HEK293 (cell line): ENCODE measurements around the gene NUP58.

Source experiments
- ATF2 ChIP-seq: fragments of 450-650 bp; formaldehyde crosslinking; IDR thresholded peaks from 2 replicates; pipeline ENCODE4 v1.5.1; 2016; ENCODE audit warnings: missing biosample characterization, missing genetic modification characterization, low read depth
- CTCF ChIP-seq: fragments of 450-650 bp; formaldehyde crosslinking; IDR thresholded peaks from 2 replicates; pipeline ENCODE4 v1.5.1; 2016; ENCODE audit warnings: missing biosample characterization, missing genetic modification characterization
- SP3 ChIP-seq: fragments of 450-650 bp; formaldehyde crosslinking; IDR thresholded peaks from 2 replicates; pipeline ENCODE4 v1.5.1; 2016; ENCODE audit warnings: missing biosample characterization, missing genetic modification characterization
- WT1 ChIP-seq: fragments of 450-650 bp; formaldehyde crosslinking; IDR thresholded peaks from 2 replicates; pipeline ENCODE4 v1.5.1; 2016; ENCODE audit warnings: missing biosample characterization, missing genetic modification characterization
- ZNF140 ChIP-seq: fragments of 450-650 bp; formaldehyde crosslinking; IDR thresholded peaks from 2 replicates; pipeline ENCODE4 v1.5.1; 2016; ENCODE audit warnings: missing biosample characterization, missing genetic modification characterization
- ZNF175 ChIP-seq: fragments of 450-650 bp; formaldehyde crosslinking; IDR thresholded peaks from 2 replicates; pipeline ENCODE4 v1.5.1; 2016; ENCODE audit warnings: missing biosample characterization, missing genetic modification characterization
- ZNF510 ChIP-seq: fragments of 450-650 bp; formaldehyde crosslinking; IDR thresholded peaks from 2 replicates; pipeline ENCODE4 v1.5.1; 2018; ENCODE audit warnings: mild to moderate bottlenecking, missing genetic modification characterization, missing biosample characterization; ENCODE audit not compliant: insufficient replicate concordance
- ZNF530 ChIP-seq: fragments of 450-650 bp; formaldehyde crosslinking; IDR thresholded peaks from 2 replicates; pipeline ENCODE4 v1.5.1; 2016; ENCODE audit warnings: low read depth, missing biosample characterization, missing genetic modification characterization
- ZNF560 ChIP-seq: fragments of 450-650 bp; formaldehyde crosslinking; IDR thresholded peaks from 2 replicates; pipeline ENCODE4 v1.5.1; 2017; ENCODE audit warnings: missing biosample characterization, missing genetic modification characterization, borderline replicate concordance

GRCh38 chr13:25310891-25311290 is 9.5 kb downstream of the NUP58 start:
- TF ChIP-seq ZNF140 (tag by site-specific recombination) (no peak), CTCF (tag by site-specific recombination) (no peak), ATF2 (tag by site-specific recombination) (no peak), ZNF530 (no peak), WT1 (tag by site-specific recombination) (no peak), ZNF560 (tag by site-specific recombination) (no peak), SP3 (no peak), ZNF175 (tag by site-specific recombination) (no peak), ZNF510 (tag by site-specific recombination) (no peak)
